ENCODE measurements around the gene CD2.
"Not testable (repeated sequence)": the region's sequence is repeated elsewhere in the genome, so short reads cannot be mapped to it uniquely, and the experiment has no call there.

Gene CD2

GRCh38 chr1:116753312-116753711 lies 918 bp upstream of the CD2 start:
- in situ Hi-C loops (cut with HindIII; ENCODE audit: low pct_ligation_motif_present, low pct_unique_long_range_greater_than_20kb, low sequenced_read_pairs) = no loop called here
- no peak for DNase-seq

GRCh38 chr1:116755066-116755465 lies 836 bp downstream of the CD2 start:
- no peak for DNase-seq
- in situ Hi-C loops (cut with HindIII; ENCODE audit: low pct_ligation_motif_present, low pct_unique_long_range_greater_than_20kb, low sequenced_read_pairs) = no loop called here

- DNase-seq = no peak
- in situ Hi-C loops (cut with HindIII; ENCODE audit: low pct_ligation_motif_present, low pct_unique_long_range_greater_than_20kb, low sequenced_read_pairs) = no loop called here
Measured at GRCh38 chr1:116755681-116756080, 1.5 kb downstream of the CD2 start.

GRCh38 chr1:116756092-116756491 lies 1.9 kb downstream of the CD2 start:
- DNase-seq; in situ Hi-C loops (cut with HindIII; ENCODE audit: low pct_ligation_motif_present, low pct_unique_long_range_greater_than_20kb, low sequenced_read_pairs): not testable (repeated sequence)

GRCh38 chr1:116758456-116758815 lies 4.2 kb downstream of the CD2 start:
- in situ Hi-C loops (cut with HindIII; ENCODE audit: low pct_ligation_motif_present, low pct_unique_long_range_greater_than_20kb, low sequenced_read_pairs); DNase-seq: not testable (repeated sequence)

GRCh38 chr1:116759636-116760035 lies 5.4 kb downstream of the CD2 start:
- no peak for DNase-seq
- in situ Hi-C loops (cut with HindIII; ENCODE audit: low pct_ligation_motif_present, low pct_unique_long_range_greater_than_20kb, low sequenced_read_pairs) = no loop called here

- in situ Hi-C loops (cut with HindIII; ENCODE audit: low pct_ligation_motif_present, low pct_unique_long_range_greater_than_20kb, low sequenced_read_pairs) = no loop called here
- no peak for DNase-seq
Measured at GRCh38 chr1:116760487-116760886, 6.3 kb downstream of the CD2 start.

- DNase-seq = no peak
- in situ Hi-C loops (cut with HindIII; ENCODE audit: low pct_ligation_motif_present, low pct_unique_long_range_greater_than_20kb, low sequenced_read_pairs) = no loop called here
Measured at GRCh38 chr1:116760996-116761665, 6.9 kb downstream of the CD2 start.

GRCh38 chr1:116762281-116762680 lies 8.1 kb downstream of the CD2 start:
- in situ Hi-C loops (cut with HindIII; ENCODE audit: low pct_ligation_motif_present, low pct_unique_long_range_greater_than_20kb, low sequenced_read_pairs) = no loop called here
- DNase-seq = no peak

- DNase-seq = no peak
- in situ Hi-C loops (cut with HindIII; ENCODE audit: low pct_ligation_motif_present, low pct_unique_long_range_greater_than_20kb, low sequenced_read_pairs) = no loop called here
Measured at GRCh38 chr1:116762781-116763115, 8.5 kb downstream of the CD2 start.

- in situ Hi-C loops (cut with HindIII; ENCODE audit: low pct_ligation_motif_present, low pct_unique_long_range_greater_than_20kb, low sequenced_read_pairs) = no loop called here
- DNase-seq = no peak
Measured at GRCh38 chr1:116763116-116763786, 9.0 kb downstream of the CD2 start.

- in situ Hi-C loops (cut with HindIII; ENCODE audit: low pct_ligation_motif_present, low pct_unique_long_range_greater_than_20kb, low sequenced_read_pairs) = no loop called here
Measured at GRCh38 chr1:116763787-116764465, 9.7 kb downstream of the CD2 start.

GRCh38 chr1:116764466-116764898 lies 10.3 kb downstream of the CD2 start:
- in situ Hi-C loops (cut with HindIII; ENCODE audit: low pct_ligation_motif_present, low pct_unique_long_range_greater_than_20kb, low sequenced_read_pairs) = no loop called here
- DNase-seq = no peak

More at GRCh38 chr1:116763787-116764465, 9.7 kb downstream of the CD2 start:
- DNase-seq = peak; percentile 47

- in situ Hi-C loops (cut with HindIII; ENCODE audit: low pct_ligation_motif_present, low pct_unique_long_range_greater_than_20kb, low sequenced_read_pairs) = no loop called here
- no peak for DNase-seq
Measured at GRCh38 chr1:116764906-116765862, 11.0 kb downstream of the CD2 start.

- no peak for DNase-seq
- in situ Hi-C loops (cut with HindIII; ENCODE audit: low pct_ligation_motif_present, low pct_unique_long_range_greater_than_20kb, low sequenced_read_pairs) = no loop called here
Measured at GRCh38 chr1:116765962-116766361, 11.7 kb downstream of the CD2 start.

GRCh38 chr1:116766616-116767469 lies 12.6 kb downstream of the CD2 start:
- in situ Hi-C loops (cut with HindIII; ENCODE audit: low pct_ligation_motif_present, low pct_unique_long_range_greater_than_20kb, low sequenced_read_pairs) = no loop called here
- DNase-seq = no peak

- DNase-seq = no peak
- in situ Hi-C loops (cut with HindIII; ENCODE audit: low pct_ligation_motif_present, low pct_unique_long_range_greater_than_20kb, low sequenced_read_pairs) = no loop called here
Measured at GRCh38 chr1:116767782-116768382, 13.7 kb downstream of the CD2 start.
